ENCODE data around the gene FRA10AC1. TPM values are rescaled to one million over a fixed set of nuclear protein-coding genes. Genes with fewer than 3 reads are reported as not detected.
"Not testable (repeated sequence)": the region's sequence is repeated elsewhere in the genome, so short reads cannot be mapped to it uniquely, and the experiment has no call there.

FRA10AC1 gene
- total RNA-seq, 1 donor from 2014 or later, result 3.7 TPM

DNA sequence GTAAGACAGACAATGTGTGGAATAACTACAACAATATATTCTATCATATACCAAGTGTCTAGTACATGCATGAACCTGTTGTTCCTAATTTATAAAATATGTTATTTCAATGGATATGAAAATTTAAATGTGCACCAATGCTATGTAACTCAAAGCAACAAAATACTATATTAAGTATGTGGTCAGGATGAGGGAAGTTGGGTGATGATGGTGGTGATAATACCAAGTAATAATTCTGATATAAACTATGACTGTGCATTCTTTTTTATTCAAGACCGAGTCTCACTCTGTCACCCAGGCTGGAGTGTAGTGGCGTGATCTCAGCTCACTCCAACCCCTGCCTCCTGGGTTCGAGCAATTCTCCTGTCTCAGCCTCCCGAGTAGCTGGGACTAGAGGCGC, 2.1 kb upstream of the FRA10AC1 start:
- H3K4me3 ChIP-seq (ENCODE audit: low read depth, low read length), result no peak overlapping the region
- DNase-seq (ENCODE audit: low read depth), result no peak
- TF ChIP-seq, protein P1, sequence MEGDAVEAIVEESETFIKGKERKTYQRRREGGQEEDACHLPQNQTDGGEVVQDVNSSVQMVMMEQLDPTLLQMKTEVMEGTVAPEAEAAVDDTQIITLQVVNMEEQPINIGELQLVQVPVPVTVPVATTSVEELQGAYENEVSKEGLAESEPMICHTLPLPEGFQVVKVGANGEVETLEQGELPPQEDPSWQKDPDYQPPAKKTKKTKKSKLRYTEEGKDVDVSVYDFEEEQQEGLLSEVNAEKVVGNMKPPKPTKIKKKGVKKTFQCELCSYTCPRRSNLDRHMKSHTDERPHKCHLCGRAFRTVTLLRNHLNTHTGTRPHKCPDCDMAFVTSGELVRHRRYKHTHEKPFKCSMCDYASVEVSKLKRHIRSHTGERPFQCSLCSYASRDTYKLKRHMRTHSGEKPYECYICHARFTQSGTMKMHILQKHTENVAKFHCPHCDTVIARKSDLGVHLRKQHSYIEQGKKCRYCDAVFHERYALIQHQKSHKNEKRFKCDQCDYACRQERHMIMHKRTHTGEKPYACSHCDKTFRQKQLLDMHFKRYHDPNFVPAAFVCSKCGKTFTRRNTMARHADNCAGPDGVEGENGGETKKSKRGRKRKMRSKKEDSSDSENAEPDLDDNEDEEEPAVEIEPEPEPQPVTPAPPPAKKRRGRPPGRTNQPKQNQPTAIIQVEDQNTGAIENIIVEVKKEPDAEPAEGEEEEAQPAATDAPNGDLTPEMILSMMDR (conservative IDR thresholded peaks at IDR 0.05; ENCODE audit: low read depth, low read length), result no peak

DNA sequence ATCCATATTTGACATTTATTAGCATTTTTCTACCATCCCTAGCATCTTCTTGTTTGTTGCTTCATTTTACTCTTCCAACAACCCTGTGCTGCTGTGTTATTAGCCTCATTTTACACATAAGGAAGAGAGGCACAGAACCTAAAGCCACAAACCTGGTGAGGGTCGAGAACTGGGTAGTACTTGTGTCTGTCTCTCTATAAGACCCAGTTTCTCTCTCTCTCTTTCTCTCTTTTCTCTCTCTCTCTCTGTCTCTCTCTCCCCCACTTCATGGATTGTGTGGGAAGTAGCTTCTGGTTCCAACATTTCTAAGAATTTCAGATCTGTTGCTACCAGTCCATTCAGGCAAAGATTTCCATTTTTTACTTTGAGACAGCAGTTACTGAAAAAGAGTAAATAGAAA, 1.4 kb upstream of the FRA10AC1 start:
- no peak overlapping the region for H3K4me3 ChIP-seq (ENCODE audit: low read depth, low read length)
- DNase-seq (ENCODE audit: low read depth), result no peak
- TF ChIP-seq, protein P1 (conservative IDR thresholded peaks at IDR 0.05; ENCODE audit: low read depth, low read length), result no peak

DNA sequence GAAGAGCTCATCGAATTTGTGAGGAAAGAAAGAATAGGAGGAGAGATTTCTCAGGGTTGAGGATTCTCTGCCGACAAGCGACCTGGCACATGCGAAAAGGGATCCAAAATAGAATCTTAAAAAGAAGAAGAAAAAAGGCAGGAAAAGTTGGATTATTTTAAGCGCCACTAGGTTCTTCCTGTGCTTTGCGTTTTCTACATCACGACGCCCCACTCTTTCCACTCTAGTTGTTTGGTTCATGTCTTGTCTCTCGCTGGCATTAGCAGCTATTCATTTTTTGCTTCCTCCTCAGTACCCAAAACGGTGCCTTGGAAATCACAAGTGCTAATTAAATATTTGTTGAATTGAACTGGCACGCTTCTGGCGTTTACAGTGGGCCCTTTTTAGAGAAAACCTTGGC, 674 bp upstream of the FRA10AC1 start:
- peak overlapping the region; percentile 67 for H3K4me3 ChIP-seq (ENCODE audit: low read depth, low read length)
- TF ChIP-seq, protein P1 (conservative IDR thresholded peaks at IDR 0.05; ENCODE audit: low read depth, low read length), result no peak
- DNase-seq (ENCODE audit: low read depth), result no peak

DNA sequence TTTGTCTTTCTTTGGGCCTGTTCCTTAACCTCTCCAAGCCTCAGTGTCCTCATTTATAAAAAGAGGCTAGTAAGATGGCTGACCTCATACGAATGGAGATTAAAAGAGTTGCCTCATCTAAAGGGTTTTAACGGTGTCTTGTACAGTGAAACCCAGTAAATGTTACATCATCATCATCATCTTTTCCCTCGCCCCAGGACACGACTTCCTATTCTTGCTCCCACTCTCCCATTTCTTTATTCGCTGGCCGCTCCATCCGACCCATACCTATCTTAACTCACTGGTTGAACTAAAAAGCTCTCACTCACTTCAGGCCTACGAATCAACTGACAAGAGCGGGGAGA, 554 bp downstream of the FRA10AC1 start:
- peak; percentile 18 for DNase-seq (ENCODE audit: low read depth)
- TF ChIP-seq, protein P1 (conservative IDR thresholded peaks at IDR 0.05; ENCODE audit: low read depth, low read length), result no peak
- H3K4me3 ChIP-seq (ENCODE audit: low read depth, low read length), result peak overlapping the region; percentile 67

DNA sequence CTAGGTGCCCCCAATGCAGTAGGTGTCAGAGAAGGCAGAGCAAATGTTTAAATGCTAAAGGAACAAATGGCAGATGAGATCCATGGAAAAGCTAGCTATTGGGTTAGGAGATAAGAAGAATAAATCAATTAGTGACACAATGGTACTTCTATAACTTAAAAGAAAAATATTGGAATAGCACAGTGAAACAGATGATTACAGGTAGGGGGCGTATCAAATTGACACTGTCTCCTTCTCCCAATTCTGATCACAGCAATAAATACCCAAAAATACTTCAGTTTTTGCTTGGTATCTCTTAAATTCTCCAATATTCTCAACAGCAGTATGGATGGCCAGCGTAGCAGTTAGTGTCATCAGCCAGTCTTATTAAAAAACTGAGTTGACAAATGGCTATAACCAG, 5.2 kb downstream of the FRA10AC1 start:
- TF ChIP-seq, protein P1 (conservative IDR thresholded peaks at IDR 0.05; ENCODE audit: low read depth, low read length), result peak; percentile 16
- H3K4me3 ChIP-seq (ENCODE audit: low read depth, low read length), result no peak overlapping the region
- no peak for DNase-seq (ENCODE audit: low read depth)

DNA sequence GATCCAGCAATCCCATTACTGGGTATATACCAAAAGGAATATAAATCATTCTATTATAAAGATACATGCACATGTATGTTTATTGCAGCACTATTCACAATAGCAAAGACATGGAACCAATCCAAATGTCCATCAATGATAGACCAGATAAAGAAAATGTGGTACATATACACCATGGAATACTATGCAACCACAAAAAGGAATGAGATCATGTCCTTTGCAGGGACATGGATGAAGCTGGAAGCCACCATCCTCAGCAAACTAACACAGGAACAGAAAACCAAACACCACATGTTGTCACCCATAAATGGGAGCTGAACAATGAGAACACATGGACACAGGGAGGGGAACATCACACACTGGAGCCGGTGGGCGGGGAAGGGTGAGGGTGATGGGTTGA, 5.8 kb downstream of the FRA10AC1 start:
- H3K4me3 ChIP-seq (ENCODE audit: low read depth, low read length); DNase-seq (ENCODE audit: low read depth): not testable (repeated sequence)

DNA sequence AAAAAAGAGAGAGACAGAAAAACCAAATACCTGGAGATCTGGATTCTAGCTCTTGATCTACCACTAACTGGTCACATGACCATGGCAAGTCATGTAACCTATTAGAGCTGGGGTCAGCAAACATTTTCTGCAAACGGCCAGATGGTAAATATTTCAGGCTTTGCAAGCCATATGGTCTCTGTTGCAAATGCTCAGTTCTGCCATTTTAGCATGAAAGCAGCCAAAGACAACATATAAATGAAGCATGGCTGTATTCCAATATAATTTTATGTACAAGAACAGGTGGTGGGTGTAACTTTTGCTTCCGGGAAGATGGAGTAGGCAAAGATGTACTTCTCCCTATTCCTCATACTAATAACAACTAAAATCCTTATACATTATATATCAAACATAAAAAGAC, 6.7 kb downstream of the FRA10AC1 start:
- H3K4me3 ChIP-seq (ENCODE audit: low read depth, low read length), result no peak overlapping the region
- DNase-seq (ENCODE audit: low read depth), result no peak
- TF ChIP-seq, protein P1 (conservative IDR thresholded peaks at IDR 0.05; ENCODE audit: low read depth, low read length), result no peak

DNA sequence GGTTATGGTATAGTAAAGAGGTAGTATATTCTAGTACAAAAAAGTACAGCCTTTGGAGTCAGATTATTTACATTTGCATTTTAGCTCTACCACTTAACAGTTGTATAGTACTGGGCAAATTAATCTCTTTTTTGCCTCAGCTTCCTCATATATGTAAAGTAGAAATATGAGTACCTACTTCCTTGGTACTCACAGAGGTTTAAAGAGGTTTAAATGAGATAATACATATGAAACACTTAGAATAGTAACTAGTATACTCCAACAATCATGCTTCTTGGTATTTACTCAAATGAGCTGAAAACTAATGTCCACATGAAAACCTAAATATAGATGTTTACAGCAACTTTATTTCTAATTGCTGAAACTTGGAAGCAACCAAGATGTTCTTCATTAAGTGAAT, 14.7 kb downstream of the FRA10AC1 start:
- DNase-seq (ENCODE audit: low read depth), result no peak
- no peak overlapping the region for H3K4me3 ChIP-seq (ENCODE audit: low read depth, low read length)
- TF ChIP-seq, protein P1 (conservative IDR thresholded peaks at IDR 0.05; ENCODE audit: low read depth, low read length), result no peak
